Activated T-cell treated with anti-CD3 and anti-CD28 coated beads for 48 hours (primary cell): ENCODE data around the gene PPP4R4.

ENCODE experiments used
- DNase-seq: peaks from one replicate; pipeline ENCODE4 v3.0.0-alpha.2; 2020; ENCODE audit warnings: low read depth

PPP4R4 gene

GRCh38 chr14:94307410-94307992 lies 133.4 kb downstream of the PPP4R4 start:
- no peak for DNase-seq

GRCh38 chr14:94309721-94310120 lies 135.6 kb downstream of the PPP4R4 start:
- no peak for DNase-seq

DNA sequence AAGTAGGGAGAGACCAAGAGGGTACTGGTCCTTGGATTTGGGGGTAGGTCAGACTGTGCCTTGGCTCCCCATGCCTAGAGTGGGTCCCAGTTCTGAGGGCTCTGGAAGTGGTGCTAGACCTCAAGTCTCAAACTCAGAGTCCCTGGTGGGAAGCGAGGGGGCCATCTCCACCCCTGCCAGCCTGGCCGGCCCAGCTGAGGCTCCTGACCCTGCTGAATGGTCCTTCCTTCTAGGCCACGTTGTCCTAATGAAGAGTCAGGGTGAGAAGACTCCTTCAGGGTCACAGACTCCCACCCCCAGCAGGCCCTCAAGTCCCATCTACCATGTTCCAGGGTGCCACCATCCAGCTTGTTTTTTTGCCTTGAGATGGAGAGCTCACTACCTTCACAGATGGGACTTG lies 136.1 kb downstream of the PPP4R4 start:
- no peak for DNase-seq

- DNase-seq: no peak
Measured at GRCh38 chr14:94312481-94313246, 138.5 kb downstream of the PPP4R4 start.

- no peak for DNase-seq
Measured at GRCh38 chr14:94313991-94314655, 140.0 kb downstream of the PPP4R4 start.

DNA sequence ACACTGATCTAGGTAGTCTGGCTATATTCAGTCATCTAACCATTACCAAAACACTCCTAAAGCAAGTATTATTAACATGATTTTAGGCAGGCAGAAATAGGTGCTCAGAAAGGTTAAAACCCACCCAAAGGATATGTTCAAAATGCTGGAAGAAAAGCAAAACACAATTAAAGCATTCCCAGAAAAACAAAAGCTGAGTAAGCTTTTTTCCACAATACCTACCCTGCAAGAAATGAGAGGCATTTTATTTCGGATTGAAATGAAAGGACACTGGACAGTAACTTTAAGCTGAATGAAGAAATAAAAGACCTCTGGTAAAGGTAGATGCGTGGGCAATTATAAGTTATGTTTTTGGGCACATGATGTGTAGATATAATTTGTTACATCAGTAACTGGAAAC lies 140.8 kb downstream of the PPP4R4 start:
- DNase-seq: no peak

GRCh38 chr14:94316692-94317091 lies 142.6 kb downstream of the PPP4R4 start:
- DNase-seq: no peak

DNA sequence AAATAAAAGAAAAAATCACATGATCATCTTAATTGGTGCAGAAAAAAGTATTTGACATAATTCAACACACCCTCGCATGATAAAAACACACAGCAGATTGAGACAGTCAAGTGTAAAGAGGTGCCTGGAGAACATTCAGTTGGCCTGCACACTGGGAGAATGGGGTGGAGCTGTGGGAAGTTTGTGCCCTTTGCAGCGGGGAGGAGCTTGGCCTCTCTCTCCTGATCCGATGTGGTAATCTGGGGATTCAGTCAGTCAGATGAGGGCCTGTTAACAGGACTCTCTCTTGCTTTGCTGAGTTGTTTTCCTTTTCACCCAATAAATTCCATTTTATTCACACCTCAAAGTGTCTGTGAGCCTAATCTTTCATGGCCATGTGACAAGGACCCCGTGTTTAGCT lies 143.1 kb downstream of the PPP4R4 start:
- no peak for DNase-seq

GRCh38 chr14:94320243-94320642 lies 146.1 kb downstream of the PPP4R4 start:
- no peak for DNase-seq

DNA sequence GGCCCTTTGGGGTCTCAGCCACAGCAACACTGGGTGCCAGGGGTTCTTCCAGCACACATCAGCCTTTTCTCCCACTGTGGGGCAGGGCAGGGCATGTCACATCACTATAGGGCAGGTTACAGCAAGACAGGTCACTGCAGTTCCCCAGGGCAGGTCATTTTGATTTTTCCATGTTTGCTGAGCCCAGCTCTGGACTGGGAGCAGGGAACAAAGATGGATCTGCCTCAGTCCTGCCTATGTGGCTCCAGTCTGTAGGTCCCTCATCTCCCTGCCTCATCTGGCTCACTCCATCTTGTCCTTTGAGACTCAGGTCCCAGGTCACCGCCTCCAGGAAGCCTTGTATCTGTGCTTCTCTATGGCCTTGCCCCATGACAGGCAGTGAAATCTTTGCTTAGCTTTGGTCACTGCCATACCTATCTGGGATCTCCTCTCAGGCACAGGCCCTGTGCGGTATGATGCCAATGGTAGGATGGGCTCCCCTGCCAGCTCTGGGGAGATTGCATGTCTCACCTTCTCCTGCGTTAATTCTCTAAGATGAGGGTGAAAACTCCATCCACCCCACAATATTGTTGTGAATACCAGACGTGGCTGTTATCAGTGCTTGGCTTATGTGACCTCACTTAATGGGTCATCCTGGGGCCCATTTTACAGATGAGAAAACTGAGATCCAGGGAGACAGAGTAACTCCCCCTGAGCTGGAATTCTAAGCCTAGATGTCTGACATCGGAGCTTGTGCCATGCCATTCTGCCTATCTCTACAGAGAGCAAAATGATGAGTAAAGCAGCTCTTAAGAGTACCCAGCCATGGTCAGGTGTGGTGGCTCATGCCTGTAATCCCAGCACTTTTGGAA lies 147.5 kb downstream of the PPP4R4 start:
- DNase-seq: no peak

- no peak for DNase-seq
Measured at GRCh38 chr14:94322648-94323570, 148.8 kb downstream of the PPP4R4 start, which contains the start of gene SERPINA6. Gene SERPINA6 (minus strand): TSS chr14:94323336. CDS start chr14:94314648, 8,688 bp downstream.

GRCh38 chr14:94328196-94328595 lies 154.1 kb downstream of the PPP4R4 start:
- no peak for DNase-seq
